GM10248 (cell line): ENCODE measurements around the gene ZMYM4.

Experiments used
- CTCF ChIA-PET: fragments of 300-600 bp; sonication (Branson Sonifier 250); formaldehyde crosslinking; extraction: SDS; loops from one replicate; lab custom pipeline; 2021; ENCODE audit warnings: antibody characterized with exemption; lab: Yijun Ruan, JAX
- POLR2A ChIA-PET: fragments of 350-650 bp; sonication (Branson Sonifier 250); formaldehyde crosslinking; extraction: SDS; loops from one replicate; lab custom pipeline; 2020; ENCODE audit warnings: antibody characterized with exemption; lab: Yijun Ruan, JAX
- DNase-seq: peaks from one replicate; pipeline ENCODE4 v3.0.0; 2012; ENCODE audit errors: extremely low spot score
- CTCF ChIP-seq: IDR thresholded peaks from 2 replicates; pipeline ENCODE4 v1.5.1; 2012; ENCODE audit warnings: mild to moderate bottlenecking, low read depth; ENCODE audit errors: extremely low read depth, missing control alignments, control extremely low read depth

Gene ZMYM4

GRCh38 chr1:35269989-35270289 is 1.4 kb downstream of the ZMYM4 start:
- DNase-seq = no peak
- ChIA-PET CTCF (interaction anchor here (0.8 kb wide), 1 partner anchor 68 kb away, joined by 3 read pairs; no protein-coding TSS in a partner anchor), POLR2A (no interaction called here)
- no peak for TF ChIP-seq CTCF

DNA sequence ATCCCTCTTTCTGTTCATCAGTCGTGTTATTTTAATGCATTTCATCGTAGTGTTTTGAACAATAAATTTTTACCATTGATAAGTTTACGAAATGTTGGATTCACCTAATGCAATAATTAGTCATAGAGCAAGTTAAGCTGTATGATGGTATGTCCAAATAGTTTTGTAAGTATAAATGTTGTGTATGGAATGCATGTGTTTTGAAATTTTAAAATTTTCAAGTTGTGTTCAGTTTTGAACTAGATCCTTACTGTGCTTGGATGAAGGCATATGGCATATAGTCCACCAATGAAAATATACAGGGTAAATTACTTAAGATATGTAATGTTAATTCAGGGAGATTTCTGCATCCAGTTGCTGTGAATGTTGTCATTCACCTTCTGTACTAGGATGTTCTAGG is 2.3 kb downstream of the ZMYM4 start:
- TF ChIP-seq CTCF = no peak
- no peak for DNase-seq
- CTCF ChIA-PET = no interaction called here
- POLR2A ChIA-PET = no interaction called here

- POLR2A ChIA-PET = no interaction called here
- CTCF ChIA-PET = no interaction called here
- no peak for DNase-seq
- TF ChIP-seq CTCF = no peak
Measured at GRCh38 chr1:35274197-35274596, 5.7 kb downstream of the ZMYM4 start.

DNA sequence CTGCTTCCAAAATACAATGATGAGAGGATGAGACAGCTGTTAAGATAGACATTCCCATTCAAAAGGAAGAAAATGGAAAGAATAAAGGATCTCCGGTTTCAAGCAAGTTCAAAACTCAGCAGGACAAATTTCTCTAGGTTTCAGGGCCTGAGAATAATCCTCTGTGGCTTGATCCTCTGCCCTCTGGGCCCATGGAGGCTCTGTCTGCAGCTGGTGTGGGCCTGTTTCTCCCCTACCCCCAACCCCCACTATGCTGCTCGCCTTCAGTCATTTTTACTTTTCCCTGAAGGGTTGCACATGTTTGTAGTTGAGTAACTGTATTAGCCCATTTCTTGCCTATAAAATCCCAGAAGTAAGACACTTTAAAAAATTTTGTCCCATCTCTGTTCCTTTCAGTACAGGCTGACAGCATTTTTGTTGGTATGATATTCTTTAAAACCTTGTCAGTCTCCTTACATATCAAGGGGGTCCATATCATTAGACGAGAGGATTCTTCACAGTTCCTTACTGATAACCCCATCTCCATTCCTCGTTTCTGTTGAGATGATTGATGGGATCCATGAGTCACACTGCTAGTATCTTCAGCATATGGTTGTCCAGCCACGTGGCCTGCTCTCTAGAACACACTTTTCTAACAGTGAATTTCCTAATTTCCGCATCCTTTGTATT is 10.5 kb downstream of the ZMYM4 start:
- CTCF ChIA-PET = no interaction called here
- POLR2A ChIA-PET = no interaction called here
- no peak for TF ChIP-seq CTCF
- DNase-seq = no peak

- CTCF ChIA-PET = no interaction called here
- POLR2A ChIA-PET = no interaction called here
- DNase-seq = no peak
- TF ChIP-seq CTCF = no peak
Measured at GRCh38 chr1:35279555-35279904, 11.0 kb downstream of the ZMYM4 start.

GRCh38 chr1:35280006-35280405 is 11.5 kb downstream of the ZMYM4 start:
- no peak for TF ChIP-seq CTCF
- ChIA-PET POLR2A (no interaction called here), CTCF (no interaction called here)
- no peak for DNase-seq

DNA sequence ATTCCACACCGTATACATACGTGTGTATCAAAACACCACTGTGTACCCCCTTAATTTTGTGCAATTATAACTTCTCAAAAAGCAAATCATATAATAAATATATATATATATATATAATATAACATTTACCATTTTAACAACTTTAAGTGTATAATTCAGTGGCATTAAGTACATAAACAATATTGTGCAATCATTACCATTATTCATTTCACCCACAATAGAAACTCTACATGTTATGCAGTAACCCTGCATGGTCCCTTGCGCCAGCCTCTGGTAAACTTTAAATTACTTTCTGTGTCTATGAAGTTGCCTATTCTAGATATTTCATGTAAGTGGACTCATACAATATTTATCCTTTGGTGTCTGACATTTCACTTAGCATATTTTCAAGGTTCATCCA is 13.1 kb downstream of the ZMYM4 start:
- DNase-seq = no peak
- POLR2A ChIA-PET = no interaction called here
- no peak for TF ChIP-seq CTCF
- CTCF ChIA-PET = no interaction called here
